IMR-90 (cell line): Measurements from ENCODE around the gene UNC93A.

Source experiments
- BHLHE40 ChIP-seq: fragments of 150-350 bp; IDR thresholded peaks from 2 replicates; pipeline ENCODE4 v1.6.1; 2016; ENCODE audit warnings: mild to moderate bottlenecking, low read depth, low read length
- CEBPB ChIP-seq: IDR thresholded peaks from 2 replicates; pipeline ENCODE4 v1.6.1; 2012; ENCODE audit warnings: low read depth, low read length, improper control_type of control experiment
- CHD1 ChIP-seq: IDR thresholded peaks from 2 replicates; pipeline ENCODE4 v1.6.1; 2012; ENCODE audit warnings: low read depth, low read length, improper control_type of control experiment
- FOS ChIP-seq: fragments of 150-350 bp; IDR thresholded peaks from 2 replicates; pipeline ENCODE4 v1.6.1; 2016; ENCODE audit warnings: low read depth, low read length
- MAZ ChIP-seq: IDR thresholded peaks from 2 replicates; pipeline ENCODE4 v1.6.1; 2012; ENCODE audit warnings: low read depth, mild to moderate bottlenecking, low read length, improper control_type of control experiment, moderate library complexity, borderline replicate concordance
- MXI1 ChIP-seq: IDR thresholded peaks from 2 replicates; pipeline ENCODE4 v1.6.1; 2012; ENCODE audit warnings: low read depth, mild to moderate bottlenecking, low read length, moderate library complexity, borderline replicate concordance
- POLR2A ChIP-seq: IDR thresholded peaks from 2 replicates; pipeline ENCODE4 v1.6.1; 2012; ENCODE audit warnings: mild to moderate bottlenecking, low read depth, low read length
- RAD21 ChIP-seq: IDR thresholded peaks from 2 replicates; pipeline ENCODE4 v1.6.1; 2012; ENCODE audit warnings: low read length, improper control_type of control experiment
- RCOR1 ChIP-seq: IDR thresholded peaks from 2 replicates; pipeline ENCODE4 v1.6.1; 2012; ENCODE audit warnings: mild to moderate bottlenecking, low read length, improper control_type of control experiment; ENCODE audit not compliant: insufficient replicate concordance
- RFX5 ChIP-seq: IDR thresholded peaks from 2 replicates; pipeline ENCODE4 v1.8.0; 2012; ENCODE audit warnings: low read depth, mild to moderate bottlenecking, low read length, moderate library complexity
- SMC3 ChIP-seq: fragments of 150-350 bp; IDR thresholded peaks from 2 replicates; pipeline ENCODE4 v1.6.1; 2016; ENCODE audit warnings: low read depth, mild to moderate bottlenecking, antibody characterized with exemption, low read length, moderate library complexity
- TF ChIP-seq, protein P1 (sequence below): conservative IDR thresholded peaks from 2 replicates; pipeline ENCODE4 v1.5.1; 2012; ENCODE audit warnings: mild to moderate bottlenecking, low read depth, low read length, improper control_type of control experiment
- TF ChIP-seq, protein P2 (sequence below): fragments of 150-350 bp; IDR thresholded peaks from 2 replicates; pipeline ENCODE4 v1.6.1; 2016; ENCODE audit warnings: low read depth, mild to moderate bottlenecking, low read length, moderate library complexity, borderline replicate concordance
- TF ChIP-seq, protein P3 (sequence below): fragments of 150-350 bp; IDR thresholded peaks from 2 replicates; pipeline ENCODE4 v1.6.1; 2017; ENCODE audit warnings: mild to moderate bottlenecking, antibody characterized with exemption, low read length, low read depth

DNA sequence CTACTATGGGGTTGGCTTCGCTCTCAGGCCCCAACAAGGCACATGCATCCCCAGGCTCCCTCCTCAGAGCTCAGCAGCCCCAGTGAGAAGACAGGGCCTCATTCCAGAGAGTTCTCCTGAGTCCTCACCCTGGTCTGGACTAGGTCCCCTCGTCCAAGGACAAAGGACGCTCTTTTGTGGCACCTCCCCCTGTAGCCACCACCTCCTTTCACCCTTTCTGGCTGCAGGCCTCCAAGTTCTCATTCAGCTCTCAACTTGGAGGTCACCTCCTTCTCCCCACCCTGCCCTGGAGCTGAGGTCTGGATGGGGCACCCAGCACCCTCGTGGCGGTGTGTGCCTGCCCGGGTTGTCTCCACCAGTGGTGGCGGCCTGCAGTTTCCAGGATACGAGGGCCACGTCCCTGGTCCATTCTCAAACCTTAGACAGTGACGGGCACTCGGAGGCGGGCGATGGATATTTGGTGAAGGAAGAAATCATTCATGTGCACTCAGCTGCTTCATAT is 2.5 kb downstream of the UNC93A start:
- TF ChIP-seq, protein P1, sequence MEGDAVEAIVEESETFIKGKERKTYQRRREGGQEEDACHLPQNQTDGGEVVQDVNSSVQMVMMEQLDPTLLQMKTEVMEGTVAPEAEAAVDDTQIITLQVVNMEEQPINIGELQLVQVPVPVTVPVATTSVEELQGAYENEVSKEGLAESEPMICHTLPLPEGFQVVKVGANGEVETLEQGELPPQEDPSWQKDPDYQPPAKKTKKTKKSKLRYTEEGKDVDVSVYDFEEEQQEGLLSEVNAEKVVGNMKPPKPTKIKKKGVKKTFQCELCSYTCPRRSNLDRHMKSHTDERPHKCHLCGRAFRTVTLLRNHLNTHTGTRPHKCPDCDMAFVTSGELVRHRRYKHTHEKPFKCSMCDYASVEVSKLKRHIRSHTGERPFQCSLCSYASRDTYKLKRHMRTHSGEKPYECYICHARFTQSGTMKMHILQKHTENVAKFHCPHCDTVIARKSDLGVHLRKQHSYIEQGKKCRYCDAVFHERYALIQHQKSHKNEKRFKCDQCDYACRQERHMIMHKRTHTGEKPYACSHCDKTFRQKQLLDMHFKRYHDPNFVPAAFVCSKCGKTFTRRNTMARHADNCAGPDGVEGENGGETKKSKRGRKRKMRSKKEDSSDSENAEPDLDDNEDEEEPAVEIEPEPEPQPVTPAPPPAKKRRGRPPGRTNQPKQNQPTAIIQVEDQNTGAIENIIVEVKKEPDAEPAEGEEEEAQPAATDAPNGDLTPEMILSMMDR, result no peak
- TF ChIP-seq RFX5, result no peak
- no peak for TF ChIP-seq SMC3
- TF ChIP-seq CHD1, result no peak
- no peak for TF ChIP-seq MXI1
- no peak for TF ChIP-seq POLR2A
- TF ChIP-seq, protein P2, sequence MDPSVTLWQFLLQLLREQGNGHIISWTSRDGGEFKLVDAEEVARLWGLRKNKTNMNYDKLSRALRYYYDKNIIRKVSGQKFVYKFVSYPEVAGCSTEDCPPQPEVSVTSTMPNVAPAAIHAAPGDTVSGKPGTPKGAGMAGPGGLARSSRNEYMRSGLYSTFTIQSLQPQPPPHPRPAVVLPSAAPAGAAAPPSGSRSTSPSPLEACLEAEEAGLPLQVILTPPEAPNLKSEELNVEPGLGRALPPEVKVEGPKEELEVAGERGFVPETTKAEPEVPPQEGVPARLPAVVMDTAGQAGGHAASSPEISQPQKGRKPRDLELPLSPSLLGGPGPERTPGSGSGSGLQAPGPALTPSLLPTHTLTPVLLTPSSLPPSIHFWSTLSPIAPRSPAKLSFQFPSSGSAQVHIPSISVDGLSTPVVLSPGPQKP, result no peak
- TF ChIP-seq BHLHE40, result no peak
- TF ChIP-seq RAD21, result no peak
- TF ChIP-seq RCOR1, result no peak
- TF ChIP-seq, protein P3, sequence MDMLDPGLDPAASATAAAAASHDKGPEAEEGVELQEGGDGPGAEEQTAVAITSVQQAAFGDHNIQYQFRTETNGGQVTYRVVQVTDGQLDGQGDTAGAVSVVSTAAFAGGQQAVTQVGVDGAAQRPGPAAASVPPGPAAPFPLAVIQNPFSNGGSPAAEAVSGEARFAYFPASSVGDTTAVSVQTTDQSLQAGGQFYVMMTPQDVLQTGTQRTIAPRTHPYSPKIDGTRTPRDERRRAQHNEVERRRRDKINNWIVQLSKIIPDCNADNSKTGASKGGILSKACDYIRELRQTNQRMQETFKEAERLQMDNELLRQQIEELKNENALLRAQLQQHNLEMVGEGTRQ, result no peak
- no peak for TF ChIP-seq MAZ
- no peak for TF ChIP-seq CEBPB
- TF ChIP-seq FOS, result no peak
